Mesenchymal stem cell (in vitro differentiated cells and primary cell): ENCODE measurements around the gene UROS. TPM values are rescaled to one million over a fixed set of nuclear protein-coding genes. Genes with fewer than 3 reads are reported as not detected.

ENCODE experiments used
- DNase-seq: peaks from one replicate; pipeline ENCODE4 v3.0.0-alpha.2; 2013
- H2AFZ ChIP-seq: one replicate; pipeline ENCODE4 v1.6.1; 2013; ENCODE audit warnings: low read depth, mild to moderate bottlenecking, control low read depth, inconsistent platforms, low read length, moderate library complexity
- H2AK5ac ChIP-seq: 2 replicates; pipeline ENCODE4 v1.6.1; 2013; ENCODE audit warnings: low read length, moderate library complexity, mild to moderate bottlenecking, inconsistent platforms; ENCODE audit not compliant: severe bottlenecking
- H2BK120ac ChIP-seq: one replicate; pipeline ENCODE4 v1.6.1; 2013; ENCODE audit warnings: low read depth, mild to moderate bottlenecking, inconsistent platforms, low read length, moderate library complexity
- H2BK12ac ChIP-seq, 2 experiments: one replicate each; pipeline ENCODE4 v1.6.1; 2013; ENCODE audit warnings: inconsistent platforms in 2 of 2, low read length in 2 of 2, mild to moderate bottlenecking in 2 of 2, moderate library complexity in 2 of 2, control low read depth in 1 of 2
- H2BK15ac ChIP-seq: one replicate; pipeline ENCODE4 v1.6.1; 2013; ENCODE audit warnings: mild to moderate bottlenecking, low read depth, inconsistent platforms; ENCODE audit not compliant: poor library complexity, severe bottlenecking
- H2BK5ac ChIP-seq: 2 replicates; pipeline ENCODE4 v1.6.1; 2013; ENCODE audit warnings: low read depth, mild to moderate bottlenecking, low read length, control low read depth, inconsistent platforms; ENCODE audit not compliant: poor library complexity, severe bottlenecking
- H3K14ac ChIP-seq, 2 experiments: one replicate each; pipeline ENCODE4 v1.6.1; 2013; ENCODE audit warnings: inconsistent platforms in 2 of 2, low read length in 2 of 2, control low read depth in 1 of 2, mild to moderate bottlenecking in 1 of 2, moderate library complexity in 1 of 2
- H3K18ac ChIP-seq, 2 experiments: one replicate each; pipeline ENCODE4 v1.6.1; 2013; ENCODE audit warnings: inconsistent platforms in 2 of 2, low read length in 2 of 2, control low read depth in 1 of 2, low read depth in 1 of 2, mild to moderate bottlenecking in 1 of 2
- H3K23ac ChIP-seq, 2 experiments: one replicate each; pipeline ENCODE4 v1.6.1; 2013; ENCODE audit warnings: inconsistent platforms in 2 of 2, low read length in 2 of 2, mild to moderate bottlenecking in 2 of 2, moderate library complexity in 2 of 2, control low read depth in 1 of 2
- H3K27ac ChIP-seq: 2 replicates; pipeline ENCODE4 v1.5.1; 2013; ENCODE audit warnings: mild to moderate bottlenecking, moderate library complexity, low read length, control low read depth, inconsistent platforms; ENCODE audit not compliant: poor library complexity, severe bottlenecking
- H3K27me3 ChIP-seq, 2 experiments: 2 replicates each; pipeline versions ENCODE4 v1.6.1 to v1.7.0; 2013; ENCODE audit warnings: low read length in 2 of 2, mild to moderate bottlenecking in 2 of 2, moderate library complexity in 2 of 2, control low read depth in 1 of 2, inconsistent platforms in 1 of 2; ENCODE audit not compliant: control insufficient read depth in 1 of 2, insufficient read depth in 1 of 2
- H3K36me3 ChIP-seq, 2 experiments: 2 replicates each; pipeline versions ENCODE4 v1.6.1 to v1.7.0; 2013; ENCODE audit warnings: low read length in 2 of 2, control low read depth in 1 of 2, inconsistent platforms in 1 of 2, low read depth in 1 of 2, mild to moderate bottlenecking in 1 of 2; ENCODE audit not compliant: insufficient read depth in 2 of 2, control insufficient read depth in 1 of 2
- H3K4ac ChIP-seq, 2 experiments: one replicate each; pipeline ENCODE4 v1.6.1; 2013; ENCODE audit warnings: inconsistent platforms in 2 of 2, low read length in 2 of 2, mild to moderate bottlenecking in 2 of 2, moderate library complexity in 2 of 2, control low read depth in 1 of 2, low read depth in 1 of 2
- H3K4me1 ChIP-seq: 2 replicates; pipeline ENCODE4 v1.6.1; 2013; ENCODE audit warnings: low read depth, low read length, control low read depth; ENCODE audit not compliant: control insufficient read depth, insufficient read depth
- H3K4me2 ChIP-seq: 2 replicates; pipeline ENCODE4 v1.6.1; 2013; ENCODE audit warnings: low read length, mild to moderate bottlenecking, inconsistent platforms; ENCODE audit not compliant: poor library complexity, severe bottlenecking
- H3K4me3 ChIP-seq, 2 experiments: 2 replicates each; pipeline versions ENCODE4 v1.5.1 to v1.7.0; 2013; ENCODE audit warnings: low read length in 2 of 2, mild to moderate bottlenecking in 2 of 2, control low read depth in 1 of 2, low read depth in 1 of 2; ENCODE audit not compliant: insufficient read depth in 1 of 2
- H3K79me1 ChIP-seq: replicated peaks from 2 replicates; pipeline ENCODE4 v1.6.1; 2013; ENCODE audit warnings: mild to moderate bottlenecking, control low read depth, low read length, inconsistent platforms; ENCODE audit not compliant: poor library complexity, severe bottlenecking
- H3K9ac ChIP-seq: 2 replicates; pipeline ENCODE4 v1.7.0; 2013; ENCODE audit warnings: mild to moderate bottlenecking, low read length, moderate library complexity
- H3K9me3 ChIP-seq: 2 replicates; pipeline ENCODE4 v1.7.0; 2013; ENCODE audit warnings: mild to moderate bottlenecking, low read length; ENCODE audit not compliant: control insufficient read depth
- H4K8ac ChIP-seq: one replicate; pipeline ENCODE4 v1.6.1; 2013; ENCODE audit warnings: inconsistent platforms, mild to moderate bottlenecking, low read length, moderate library complexity
- H4K91ac ChIP-seq: one replicate; pipeline ENCODE4 v1.6.1; 2013; ENCODE audit warnings: mild to moderate bottlenecking, low read length, inconsistent platforms
- WGBS: methylation state at CpG from one replicate; pipeline ENCODE4 v1.1.7; 2013; ENCODE audit warnings: mixed read lengths; 5-methylcytosine and 5-hydroxymethylcytosine counted together
- small RNA-seq: library from polyadenylated mRNA; stranded (forward); fragments of <200 nt; extraction: miRNeasy Mini kit (QIAGEN cat#:217004); gene quantifications from one replicate; pipeline ENCODE3, GENCODE V24; 2013; ENCODE audit warnings: low read depth

UROS gene

GRCh38 chr10:125739994-125740679 lies 82.9 kb downstream of the UROS start:
- Histone ChIP-seq H2BK5ac (no peak overlapping the region), H3K27me3 (no peaks in the 10 kb centered on the region), H3K36me3 (peaks cover 27 to 96% of the 10 kb centered on the region in 2 experiments), H2AK5ac (no peak overlapping the region), H2BK120ac (no peak overlapping the region), H3K9ac (no peak overlapping the region), H3K14ac (no peak overlapping the region), H2AFZ (no peak overlapping the region), H4K91ac (no peak overlapping the region), H2BK15ac (no peak overlapping the region), H3K18ac (no peak overlapping the region), H4K8ac (no peak overlapping the region), H2BK12ac (no peak overlapping the region), H3K4me3 (no peak overlapping the region), H3K9me3 (no peaks in the 10 kb centered on the region), H3K4me1 (no peaks in the 10 kb centered on the region), H3K4ac (no peak overlapping the region), H3K27ac (no peak overlapping the region), H3K79me1 (peaks cover 8% of the 10 kb centered on the region), H3K4me2 (no peak overlapping the region), H3K23ac (no peak overlapping the region)
- 95% methylated on average over 6 of the region's 7 CpGs for WGBS
- DNase-seq, result no peak

Small RNAs within 50 kb of the gene (small RNA-seq; reads per million reads assigned to genes)
- 1.2 reads per million for gene MIR4484
- not detected for gene RF00017
